Measurements from ENCODE around the gene ARHGEF4. TPM values are rescaled to one million over a fixed set of nuclear protein-coding genes. Genes with fewer than 3 reads are reported as not detected.

The ARHGEF4 gene
- total and polyA plus RNA-seq, 2 donors, result 2.9 to 6.5 TPM

DNA sequence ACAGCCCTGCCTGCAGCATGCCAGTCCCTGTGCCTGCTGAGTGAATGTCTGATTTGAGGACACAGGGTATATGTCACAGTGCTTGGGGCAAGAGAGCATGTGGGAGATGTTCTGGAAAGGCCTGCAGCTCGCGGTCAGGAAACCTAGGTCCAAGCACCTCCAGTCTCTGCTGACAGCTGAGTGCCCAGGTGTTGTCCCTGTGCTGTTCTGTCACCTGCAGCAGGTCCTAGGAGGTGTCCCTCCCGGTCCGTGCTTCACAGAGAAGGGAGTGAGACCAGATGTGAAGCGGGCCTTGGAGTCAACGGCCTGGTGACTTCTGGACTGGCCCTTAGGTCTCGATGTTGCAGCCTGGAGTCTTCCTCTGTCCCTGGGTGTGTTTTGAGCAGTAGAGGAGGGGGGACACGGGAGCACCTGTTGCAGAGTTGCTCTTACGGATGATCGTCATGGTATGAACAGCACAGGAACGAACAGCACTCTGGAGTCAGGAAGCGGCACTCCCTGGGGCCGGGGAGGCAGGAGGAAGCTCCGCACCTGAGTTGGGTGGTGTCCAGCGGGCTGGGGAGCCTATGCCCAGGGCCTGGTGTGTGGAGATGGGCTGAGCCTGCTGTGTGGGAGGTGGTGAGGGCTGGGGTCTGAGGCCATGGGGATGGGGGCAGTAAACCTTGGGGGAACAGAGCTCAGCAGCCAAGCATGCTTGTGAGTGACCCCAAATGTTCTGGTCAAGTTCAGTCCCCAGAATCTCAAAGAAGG lies 21.6 kb upstream of the ARHGEF4 start:
- Histone ChIP-seq H3K4me1 (ENCODE audit: control insufficient read depth in 2 of 2, insufficient read depth in 2 of 2, low read length in 2 of 2) (no peaks in the 10 kb centered on the region), H3K36me3 (ENCODE audit: control insufficient read depth in 2 of 2, insufficient read depth in 2 of 2, low read length in 1 of 2) (no peaks in the 10 kb centered on the region), H3K9me3 (ENCODE audit: control insufficient read depth in 2 of 2, insufficient read depth in 1 of 2, low read length in 1 of 2) (no peaks in the 10 kb centered on the region), H3K27ac (ENCODE audit: low read depth in 1 of 2, low read length in 1 of 2) (no peak overlapping the region), H3K27me3 (ENCODE audit: control insufficient read depth in 2 of 2, insufficient read depth in 1 of 2, low read length in 1 of 2) (peaks cover 0 to 4% of the 10 kb centered on the region in 2 donors), H3K4me3 (ENCODE audit: low read length in 2 of 2) (no peak overlapping the region)
- DNase-seq (ENCODE audit: low read depth in 6 of 9, low spot score in 9 of 9), result no peak
- WGBS, result 91% methylated on average over 15 of the region's 15 CpGs

DNA sequence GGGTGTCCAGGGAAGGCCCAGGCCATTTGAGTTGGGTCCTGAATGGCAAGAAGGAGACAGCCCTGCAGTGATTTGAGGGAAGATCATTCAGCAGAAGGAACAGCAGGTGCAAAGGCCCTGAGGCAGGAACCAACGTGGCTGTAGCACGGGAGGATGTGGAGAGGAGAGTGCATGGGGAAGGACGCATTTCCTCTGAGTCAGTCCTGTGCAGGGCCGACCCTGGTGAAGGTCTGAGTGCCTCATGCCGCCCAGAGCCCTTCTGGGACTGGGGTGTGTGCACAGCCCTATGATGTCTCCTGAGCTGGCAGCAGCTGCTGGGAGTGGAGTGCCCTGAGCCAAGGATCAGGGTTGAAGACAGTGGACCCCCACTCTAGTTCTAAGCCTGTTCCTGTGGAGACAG lies 17.9 kb upstream of the ARHGEF4 start:
- H3K4me3 ChIP-seq (ENCODE audit: low read length in 2 of 2), result no peak overlapping the region
- peaks cover 0 to 6% of the 10 kb centered on the region in 2 donors for H3K27me3 ChIP-seq (ENCODE audit: control insufficient read depth in 2 of 2, insufficient read depth in 1 of 2, low read length in 1 of 2)
- H3K4me1 ChIP-seq (ENCODE audit: control insufficient read depth in 2 of 2, insufficient read depth in 2 of 2, low read length in 2 of 2), result no peaks in the 10 kb centered on the region
- no peaks in the 10 kb centered on the region for H3K9me3 ChIP-seq (ENCODE audit: control insufficient read depth in 2 of 2, insufficient read depth in 1 of 2, low read length in 1 of 2)
- no peak overlapping the region for H3K27ac ChIP-seq (ENCODE audit: low read depth in 1 of 2, low read length in 1 of 2)
- H3K36me3 ChIP-seq (ENCODE audit: control insufficient read depth in 2 of 2, insufficient read depth in 2 of 2, low read length in 1 of 2), result no peaks in the 10 kb centered on the region
- 74% methylated on average over 5 of the region's 5 CpGs for WGBS
- DNase-seq (ENCODE audit: low read depth in 6 of 9, low spot score in 9 of 9), result no peak

- DNase-seq (ENCODE audit: low read depth in 6 of 9, low spot score in 9 of 9), result no peak
These were observed 17.5 kb upstream of the ARHGEF4 start for GRCh38 chr2:130819226-130819607.

GRCh38 chr2:130819608-130820278 lies 17.0 kb upstream of the ARHGEF4 start:
- Histone ChIP-seq H3K27ac (ENCODE audit: low read depth in 1 of 2, low read length in 1 of 2) (no peak overlapping the region), H3K36me3 (ENCODE audit: control insufficient read depth in 2 of 2, insufficient read depth in 2 of 2, low read length in 1 of 2) (no peaks in the 10 kb centered on the region), H3K27me3 (ENCODE audit: control insufficient read depth in 2 of 2, insufficient read depth in 1 of 2, low read length in 1 of 2) (peaks cover 0 to 6% of the 10 kb centered on the region in 2 donors), H3K4me1 (ENCODE audit: control insufficient read depth in 2 of 2, insufficient read depth in 2 of 2, low read length in 2 of 2) (no peaks in the 10 kb centered on the region), H3K4me3 (ENCODE audit: low read length in 2 of 2) (no peak overlapping the region), H3K9me3 (ENCODE audit: control insufficient read depth in 2 of 2, insufficient read depth in 1 of 2, low read length in 1 of 2) (no peaks in the 10 kb centered on the region)
- DNase-seq (ENCODE audit: low read depth in 6 of 9, low spot score in 9 of 9), result no peak
- WGBS, result 53% methylated on average over 12 of the region's 12 CpGs

More at GRCh38 chr2:130819226-130819607, 17.5 kb upstream of the ARHGEF4 start:
- Histone ChIP-seq H3K4me1 (ENCODE audit: control insufficient read depth in 2 of 2, insufficient read depth in 2 of 2, low read length in 2 of 2) (no peaks in the 10 kb centered on the region), H3K27ac (ENCODE audit: low read depth in 1 of 2, low read length in 1 of 2) (no peak overlapping the region), H3K9me3 (ENCODE audit: control insufficient read depth in 2 of 2, insufficient read depth in 1 of 2, low read length in 1 of 2) (no peaks in the 10 kb centered on the region), H3K4me3 (ENCODE audit: low read length in 2 of 2) (no peak overlapping the region), H3K36me3 (ENCODE audit: control insufficient read depth in 2 of 2, insufficient read depth in 2 of 2, low read length in 1 of 2) (no peaks in the 10 kb centered on the region), H3K27me3 (ENCODE audit: control insufficient read depth in 2 of 2, insufficient read depth in 1 of 2, low read length in 1 of 2) (peaks cover 0 to 6% of the 10 kb centered on the region in 2 donors)
- WGBS, result 93% methylated on average over 14 of the region's 14 CpGs

GRCh38 chr2:130820279-130820861 lies 16.3 kb upstream of the ARHGEF4 start:
- no peaks in the 10 kb centered on the region for H3K36me3 ChIP-seq (ENCODE audit: control insufficient read depth in 2 of 2, insufficient read depth in 2 of 2, low read length in 1 of 2)
- DNase-seq (ENCODE audit: low read depth in 6 of 9, low spot score in 9 of 9), result no peak
- no peaks in the 10 kb centered on the region for H3K9me3 ChIP-seq (ENCODE audit: control insufficient read depth in 2 of 2, insufficient read depth in 1 of 2, low read length in 1 of 2)
- H3K4me3 ChIP-seq (ENCODE audit: low read length in 2 of 2), result no peak overlapping the region
- H3K27ac ChIP-seq (ENCODE audit: low read depth in 1 of 2, low read length in 1 of 2), result no peak overlapping the region
- WGBS, result 74% methylated on average over 16 of the region's 16 CpGs
- H3K27me3 ChIP-seq (ENCODE audit: control insufficient read depth in 2 of 2, insufficient read depth in 1 of 2, low read length in 1 of 2), result peaks cover 0 to 6% of the 10 kb centered on the region in 2 donors
- H3K4me1 ChIP-seq (ENCODE audit: control insufficient read depth in 2 of 2, insufficient read depth in 2 of 2, low read length in 2 of 2), result no peaks in the 10 kb centered on the region

- H3K4me3 ChIP-seq (ENCODE audit: low read length in 2 of 2), result no peak overlapping the region
- H3K27me3 ChIP-seq (ENCODE audit: control insufficient read depth in 2 of 2, insufficient read depth in 1 of 2, low read length in 1 of 2), result peaks cover 0 to 6% of the 10 kb centered on the region in 2 donors
- H3K27ac ChIP-seq (ENCODE audit: low read depth in 1 of 2, low read length in 1 of 2), result no peak overlapping the region
- WGBS, result 93% methylated on average over 7 of the region's 8 CpGs
- no peaks in the 10 kb centered on the region for H3K36me3 ChIP-seq (ENCODE audit: control insufficient read depth in 2 of 2, insufficient read depth in 2 of 2, low read length in 1 of 2)
- DNase-seq (ENCODE audit: low read depth in 6 of 9, low spot score in 9 of 9), result no peak
- no peaks in the 10 kb centered on the region for H3K9me3 ChIP-seq (ENCODE audit: control insufficient read depth in 2 of 2, insufficient read depth in 1 of 2, low read length in 1 of 2)
- no peaks in the 10 kb centered on the region for H3K4me1 ChIP-seq (ENCODE audit: control insufficient read depth in 2 of 2, insufficient read depth in 2 of 2, low read length in 2 of 2)
These were observed 14.8 kb upstream of the ARHGEF4 start for GRCh38 chr2:130821867-130822266.

DNA sequence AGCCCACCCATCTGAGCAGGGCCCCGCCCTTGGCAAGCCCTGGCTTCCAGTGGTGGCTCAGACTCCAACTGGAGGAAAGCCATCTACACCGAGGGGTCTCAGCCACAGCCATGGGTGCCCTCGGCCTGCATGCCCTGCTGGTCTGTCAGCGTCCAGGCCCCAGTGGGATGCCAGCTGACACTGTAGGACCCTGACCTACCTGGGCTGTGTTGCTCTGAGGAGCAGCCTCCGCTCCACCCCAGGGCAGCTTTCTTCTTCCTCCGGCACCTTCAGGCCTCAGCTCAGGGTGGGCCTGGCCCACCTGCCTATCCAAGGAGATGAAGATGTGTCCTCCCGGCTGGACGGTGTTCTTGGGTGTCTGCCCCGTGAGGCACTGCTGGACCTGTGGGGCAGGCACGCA lies 13.9 kb upstream of the ARHGEF4 start:
- Histone ChIP-seq H3K27me3 (ENCODE audit: control insufficient read depth in 2 of 2, insufficient read depth in 1 of 2, low read length in 1 of 2) (peaks cover 0 to 6% of the 10 kb centered on the region in 2 donors), H3K4me3 (ENCODE audit: low read length in 2 of 2) (no peak overlapping the region), H3K4me1 (ENCODE audit: control insufficient read depth in 2 of 2, insufficient read depth in 2 of 2, low read length in 2 of 2) (no peaks in the 10 kb centered on the region), H3K9me3 (ENCODE audit: control insufficient read depth in 2 of 2, insufficient read depth in 1 of 2, low read length in 1 of 2) (no peaks in the 10 kb centered on the region), H3K27ac (ENCODE audit: low read depth in 1 of 2, low read length in 1 of 2) (no peak overlapping the region), H3K36me3 (ENCODE audit: control insufficient read depth in 2 of 2, insufficient read depth in 2 of 2, low read length in 1 of 2) (no peaks in the 10 kb centered on the region)
- WGBS, result 97% methylated on average over 10 of the region's 10 CpGs
- no peak for DNase-seq (ENCODE audit: low read depth in 6 of 9, low spot score in 9 of 9)

GRCh38 chr2:130823171-130823885 lies 13.4 kb upstream of the ARHGEF4 start:
- H3K9me3 ChIP-seq (ENCODE audit: control insufficient read depth in 2 of 2, insufficient read depth in 1 of 2, low read length in 1 of 2), result no peaks in the 10 kb centered on the region
- DNase-seq (ENCODE audit: low read depth in 6 of 9, low spot score in 9 of 9), result no peak
- no peak overlapping the region for H3K27ac ChIP-seq (ENCODE audit: low read depth in 1 of 2, low read length in 1 of 2)
- no peaks in the 10 kb centered on the region for H3K36me3 ChIP-seq (ENCODE audit: control insufficient read depth in 2 of 2, insufficient read depth in 2 of 2, low read length in 1 of 2)
- H3K4me1 ChIP-seq (ENCODE audit: control insufficient read depth in 2 of 2, insufficient read depth in 2 of 2, low read length in 2 of 2), result no peaks in the 10 kb centered on the region
- no peak overlapping the region for H3K4me3 ChIP-seq (ENCODE audit: low read length in 2 of 2)
- 93% methylated on average over 10 of the region's 10 CpGs for WGBS
- H3K27me3 ChIP-seq (ENCODE audit: control insufficient read depth in 2 of 2, insufficient read depth in 1 of 2, low read length in 1 of 2), result peaks cover 0 to 6% of the 10 kb centered on the region in 2 donors

Data from thymus (tissue), 11 donors.